Endothelial cell of umbilical vein (primary cell): ENCODE measurements around the gene STK38. TPM values are rescaled to one million over a fixed set of nuclear protein-coding genes. Genes with fewer than 3 reads are reported as not detected.

ENCODE experiments used
- BruUV-seq: library from RNA; stranded (reverse); fragments of 400-500 nt; replicated peaks from 2 replicates; lab custom pipeline; 2021; lab: Mats Ljungman, UMichigan
- CTCF ChIA-PET: fragments of 300-600, 350-600 bp; sonication (Branson Sonifier 250); formaldehyde crosslinking; loops from one replicate; lab custom pipeline; 2021; ENCODE audit warnings: antibody characterized with exemption, inconsistent platforms; lab: Charles Lee
- POLR2A ChIA-PET: fragments of 300-600, 350-600 bp; sonication (Branson Sonifier 250); formaldehyde crosslinking; loops from one replicate; lab custom pipeline; 2021; ENCODE audit warnings: antibody characterized with exemption, inconsistent platforms; lab: Charles Lee
- DNase-seq: peaks from one replicate; pipeline ENCODE4 v3.0.0-alpha.2; 2011; ENCODE audit warnings: low read depth, low spot score
- FAIRE-seq: peaks from 2 replicates; lab custom pipeline; 2011; peaks lifted over from hg19 to GRCh38; lab: Jason Lieb, UNC
- H2AFZ ChIP-seq: 2 replicates; pipeline ENCODE4 v1.6.0; 2012; ENCODE audit warnings: low read depth, low read length, control low read depth, inconsistent platforms
- H3K27ac ChIP-seq: 2 replicates; pipeline ENCODE4 v1.5.1; 2011; ENCODE audit warnings: low read depth, mild to moderate bottlenecking, control low read depth, low read length, moderate library complexity; ENCODE audit not compliant: insufficient read depth
- H3K27me3 ChIP-seq, 2 experiments: 2 replicates each; pipeline versions ENCODE4 v1.6.0 to v1.6.1; 2011; ENCODE audit warnings: low read length in 2 of 2, mixed read lengths in 1 of 2; ENCODE audit not compliant: control insufficient read depth in 2 of 2, insufficient read depth in 2 of 2
- H3K36me3 ChIP-seq, 2 experiments: 2 replicates in 1 of 2; 3 replicates in 1 of 2; pipeline ENCODE4 v1.5.1; 2011; ENCODE audit warnings: low read length in 2 of 2, mild to moderate bottlenecking in 1 of 2, moderate library complexity in 1 of 2; ENCODE audit not compliant: control insufficient read depth in 2 of 2, insufficient read depth in 2 of 2; ENCODE audit errors: extremely low read depth in 1 of 2
- H3K4me1 ChIP-seq: 3 replicates; pipeline ENCODE4 v1.5.1; 2011; ENCODE audit warnings: mild to moderate bottlenecking, low read length; ENCODE audit not compliant: control insufficient read depth, insufficient read depth; ENCODE audit errors: extremely low read depth
- H3K4me2 ChIP-seq: 2 replicates; pipeline ENCODE4 v1.6.1; 2011; ENCODE audit warnings: low read length, control low read depth, mixed read lengths; ENCODE audit not compliant: insufficient read depth
- H3K4me3 ChIP-seq, 3 experiments: fragments of 200-600 bp in 1 of 3; sonication (generic), shearing (Covaris generic) in 1 of 3; replicated peaks in 1 of 3; 2 replicates each; pipeline ENCODE4 v1.5.1; 2011 to 2016; ENCODE audit warnings: control low read depth in 3 of 3, low read length in 3 of 3, mild to moderate bottlenecking in 2 of 3, inconsistent platforms in 1 of 3, low read depth in 1 of 3, moderate library complexity in 1 of 3; ENCODE audit not compliant: insufficient read depth in 1 of 3
- H3K79me2 ChIP-seq: 2 replicates; pipeline ENCODE4 v1.6.0; 2012; ENCODE audit warnings: low read length, inconsistent platforms; ENCODE audit not compliant: control insufficient read depth, insufficient read depth
- H3K9ac ChIP-seq: replicated peaks from 2 replicates; pipeline ENCODE3; 2011; ENCODE audit warnings: low read length, control low read depth; ENCODE audit not compliant: insufficient read depth; ENCODE audit errors: extremely low read depth
- H3K9me1 ChIP-seq: replicated peaks from 3 replicates; pipeline ENCODE4 v1.6.0; 2011; ENCODE audit warnings: mild to moderate bottlenecking, low read length; ENCODE audit not compliant: control insufficient read depth, insufficient read depth; ENCODE audit errors: extremely low read depth
- H3K9me3 ChIP-seq: replicated peaks from 2 replicates; pipeline ENCODE4 v1.5.1; 2012; ENCODE audit warnings: low read length, inconsistent platforms; ENCODE audit not compliant: control insufficient read depth, insufficient read depth
- H4K20me1 ChIP-seq: replicated peaks from 2 replicates; pipeline ENCODE3; 2011; ENCODE audit warnings: mild to moderate bottlenecking, low read length; ENCODE audit not compliant: control insufficient read depth, insufficient read depth; ENCODE audit errors: extremely low read depth
- EZH2 ChIP-seq: IDR thresholded peaks from 2 replicates; pipeline ENCODE4 v1.6.1; 2012; ENCODE audit warnings: borderline replicate concordance, low read depth, mild to moderate bottlenecking, moderate library complexity, low read length, inconsistent platforms; ENCODE audit not compliant: severe bottlenecking
- FOS ChIP-seq: IDR thresholded peaks from 2 replicates; pipeline ENCODE4 v1.6.1; 2011; ENCODE audit warnings: mild to moderate bottlenecking, low read length, moderate library complexity, borderline replicate concordance; ENCODE audit not compliant: insufficient read depth
- GATA2 ChIP-seq: IDR thresholded peaks from 2 replicates; pipeline ENCODE4 v1.7.0; 2011; ENCODE audit warnings: low read depth, mild to moderate bottlenecking, moderate library complexity, mixed read lengths, low read length; ENCODE audit not compliant: insufficient read length, insufficient read depth
- JUN ChIP-seq: IDR thresholded peaks from 2 replicates; pipeline ENCODE4 v1.6.1; 2011; ENCODE audit warnings: borderline replicate concordance, low read depth; ENCODE audit not compliant: insufficient read length, insufficient read depth
- MYC ChIP-seq: IDR thresholded peaks from one replicate; pipeline ENCODE4 v1.6.1; 2011; ENCODE audit warnings: mild to moderate bottlenecking, low read depth, low read length
- POLR2A ChIP-seq: IDR thresholded peaks from 2 replicates; pipeline ENCODE4 v1.6.1; 2012; ENCODE audit warnings: low read depth, mild to moderate bottlenecking, control low read depth, low read length
- POLR2AphosphoS5 ChIP-seq: IDR thresholded peaks from 2 replicates; pipeline ENCODE4 v1.6.1; 2012; ENCODE audit warnings: low read depth, mild to moderate bottlenecking, control low read depth, low read length, moderate library complexity; ENCODE audit not compliant: insufficient read depth
- dilution Hi-C: fragments of 300-500 bp; cut with MboI; formaldehyde crosslinking; loops from one replicate; pipeline ENCODE4 v1.15.0; 2019; ENCODE audit warnings: low sequenced_read_pairs; ENCODE audit not compliant: extremely low pct_ligation_motif_present
- intact Hi-C: fragments of 100-400 bp; cut with micrococcal nuclease; formaldehyde crosslinking; loops from one replicate; pipeline ENCODE4 v1.10.0; 2022
- polyA plus RNA-seq, 4 experiments: library from polyadenylated mRNA; depleted of rRNA in 3 of 4; stranded (reverse) in 3 of 4; unstranded in 1 of 4; fragments of >200 nt; gene quantifications; 2 replicates each; pipeline versions ENCODE4 v1.2.1 to v1.2.3, GENCODE V29; 2011 to 2012; ENCODE audit warnings: missing spikeins in 1 of 4
- total RNA-seq: library from RNA; stranded (reverse); gene quantifications from 2 replicates; pipeline ENCODE4 v1.2.3, GENCODE V29; 2021
- TF ChIP-seq, protein P1 (sequence below): IDR thresholded peaks from 2 replicates; pipeline ENCODE4 v1.6.1; 2011; ENCODE audit not compliant: insufficient read depth, insufficient read length
- TF ChIP-seq, protein P2 (sequence below), 2 donors: IDR thresholded peaks; 1 replicate in 1 of 2; 2 replicates in 1 of 2; pipeline ENCODE4 v1.5.1; 2011; ENCODE audit warnings: low read length in 2 of 2, mild to moderate bottlenecking in 2 of 2, moderate library complexity in 2 of 2, control low read depth in 1 of 2, inconsistent platforms in 1 of 2, low read depth in 1 of 2; ENCODE audit not compliant: insufficient read depth in 1 of 2; ENCODE audit errors: extremely low read depth in 1 of 2

The STK38 gene
- total and polyA plus RNA-seq, 2 donors (not counting 3 experiments of a cell fraction or from before 2014, with no cell fraction given), result 10.1 to 30.3 TPM

DNA sequence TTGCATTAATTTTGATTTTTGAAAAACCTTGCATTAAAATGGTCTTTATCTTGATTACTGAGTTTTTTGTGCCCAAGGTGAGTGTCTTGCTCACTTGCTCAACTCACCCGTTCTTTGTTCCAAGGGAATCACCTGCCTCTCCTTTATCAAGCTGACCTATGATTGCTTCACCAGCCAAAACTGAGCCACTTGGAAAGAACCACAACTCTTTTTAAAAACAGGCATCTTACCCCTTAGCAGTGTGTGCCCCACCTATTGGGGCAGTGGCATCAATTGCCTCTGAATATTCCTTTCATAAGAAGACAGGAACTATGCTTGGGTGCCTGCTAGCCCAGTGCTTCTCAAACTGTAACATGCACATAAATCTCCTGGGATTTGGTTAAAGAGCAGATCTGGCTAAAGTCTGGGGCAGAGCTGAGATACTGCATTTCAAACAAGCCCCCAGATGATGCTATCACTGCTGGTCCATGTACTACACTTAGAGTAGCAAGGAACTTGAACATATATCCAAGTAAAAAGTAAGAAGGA lies 3.3 kb upstream of the STK38 start:
- peaks cover 11% of the 10 kb centered on the region for H3K4me1 ChIP-seq
- no peak overlapping the region for H3K4me3 ChIP-seq
- no peak overlapping the region for H3K27ac ChIP-seq
- H2AFZ ChIP-seq, result no peak overlapping the region
- dilution Hi-C loops (no loop called here), intact Hi-C loops (no loop called here)
- no peaks in the 10 kb centered on the region for H3K9me1 ChIP-seq
- H3K4me2 ChIP-seq, result no peak overlapping the region
- BruUV-seq, result no TSS peak
- no peak for TF ChIP-seq POLR2AphosphoS5
- TF ChIP-seq, protein P1, sequence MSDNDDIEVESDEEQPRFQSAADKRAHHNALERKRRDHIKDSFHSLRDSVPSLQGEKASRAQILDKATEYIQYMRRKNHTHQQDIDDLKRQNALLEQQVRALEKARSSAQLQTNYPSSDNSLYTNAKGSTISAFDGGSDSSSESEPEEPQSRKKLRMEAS, result no peak
- no peak for TF ChIP-seq JUN
- no peak for TF ChIP-seq FOS
- no peak for TF ChIP-seq EZH2
- no peak for TF ChIP-seq GATA2
- TF ChIP-seq, protein P2, sequence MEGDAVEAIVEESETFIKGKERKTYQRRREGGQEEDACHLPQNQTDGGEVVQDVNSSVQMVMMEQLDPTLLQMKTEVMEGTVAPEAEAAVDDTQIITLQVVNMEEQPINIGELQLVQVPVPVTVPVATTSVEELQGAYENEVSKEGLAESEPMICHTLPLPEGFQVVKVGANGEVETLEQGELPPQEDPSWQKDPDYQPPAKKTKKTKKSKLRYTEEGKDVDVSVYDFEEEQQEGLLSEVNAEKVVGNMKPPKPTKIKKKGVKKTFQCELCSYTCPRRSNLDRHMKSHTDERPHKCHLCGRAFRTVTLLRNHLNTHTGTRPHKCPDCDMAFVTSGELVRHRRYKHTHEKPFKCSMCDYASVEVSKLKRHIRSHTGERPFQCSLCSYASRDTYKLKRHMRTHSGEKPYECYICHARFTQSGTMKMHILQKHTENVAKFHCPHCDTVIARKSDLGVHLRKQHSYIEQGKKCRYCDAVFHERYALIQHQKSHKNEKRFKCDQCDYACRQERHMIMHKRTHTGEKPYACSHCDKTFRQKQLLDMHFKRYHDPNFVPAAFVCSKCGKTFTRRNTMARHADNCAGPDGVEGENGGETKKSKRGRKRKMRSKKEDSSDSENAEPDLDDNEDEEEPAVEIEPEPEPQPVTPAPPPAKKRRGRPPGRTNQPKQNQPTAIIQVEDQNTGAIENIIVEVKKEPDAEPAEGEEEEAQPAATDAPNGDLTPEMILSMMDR (IDR thresholded peaks at IDR 0.05; ENCODE audit: extremely low read depth in 1 of 2, insufficient read depth in 1 of 2, low read depth in 1 of 2, low read length in 2 of 2), result no peak
- no peak for TF ChIP-seq POLR2A
- TF ChIP-seq MYC, result no peak
- no peaks in the 10 kb centered on the region for H3K9me3 ChIP-seq
- no peaks in the 10 kb centered on the region for H3K36me3 ChIP-seq
- ChIA-PET CTCF (interaction anchor here (1.2 kb wide), 1 partner anchor 39 kb away, joined by 3 read pairs; no protein-coding TSS in a partner anchor), POLR2A (no interaction called here)
- peaks cover 17% of the 10 kb centered on the region for H3K79me2 ChIP-seq
- H3K27me3 ChIP-seq, result peaks cover 3 to 5% of the 10 kb centered on the region in 2 experiments
- FAIRE-seq, result no peak
- DNase-seq, result no peak
- no peak overlapping the region for H3K9ac ChIP-seq
- H4K20me1 ChIP-seq, result peaks cover 2% of the 10 kb centered on the region
